ENCODE measurements around the gene HOXA6. TPM values are rescaled to one million over a fixed set of nuclear protein-coding genes. Genes with fewer than 3 reads are reported as not detected.

The HOXA6 gene
- total RNA-seq, 1 donor from 2014 or later = not detected

GRCh38 chr7:27130540-27131389 lies 16.8 kb downstream of the HOXA6 start, which contains the start of gene HOXA4:
HOXA4 (minus strand) TSS chr7:27130757; CDS start chr7:27130733, 24 bp downstream.
- POLR2A ChIA-PET = interaction anchor here (0.7 to 2.2 kb wide), 3 partner anchors 34 to 785 kb away, joined by 4 to 16 read pairs (median 10); partner anchors contain the start of gene SKAP2
- H3K27ac Mint-ChIP-seq = no peak within 1 kb of the TSS
- intact Hi-C loops (cut with micrococcal nuclease) = loop anchor here (1.0 to 2.0 kb wide), 3 partner anchors 20 to 266 kb away; partner anchors contain the start of gene SKAP2

GRCh38 chr7:27129729-27130539 lies 17.6 kb downstream of the HOXA6 start:
- intact Hi-C loops (cut with micrococcal nuclease) = loop anchor here (1.0 to 2.0 kb wide), 3 partner anchors 21 to 266 kb away; partner anchors contain the start of gene SKAP2
- TF ChIP-seq CTCF (IDR thresholded peaks at IDR 0.05) = no peak
- ATAC-seq (ENCODE audit: low read depth) (peak; percentile 29), DNase-seq (no peak)
- POLR2A ChIA-PET = interaction anchor here (2.0 to 2.2 kb wide), 2 partner anchors 33 to 266 kb away, joined by 10 to 16 read pairs; partner anchors contain the start of gene SKAP2
- Mint-ChIP-seq H3K27ac (no peak overlapping the region), H3K9me3 (no peaks in the 10 kb centered on the region), H3K4me3 (no peak overlapping the region), H3K27me3 (peaks cover 44% of the 10 kb centered on the region), H3K4me1 (peaks cover 2% of the 10 kb centered on the region), H3K36me3 (ENCODE audit: low read depth) (no peaks in the 10 kb centered on the region)
- CTCF ChIA-PET = no interaction called here

More at GRCh38 chr7:27130540-27131389, 16.8 kb downstream of the HOXA6 start, which contains the start of gene HOXA4:
- peak; percentile 96 for ATAC-seq (ENCODE audit: low read depth)
- no peaks in the 10 kb centered on the region for H3K9me3 Mint-ChIP-seq
- H3K36me3 Mint-ChIP-seq (ENCODE audit: low read depth) = no peaks in the 10 kb centered on the region
- peaks cover 40% of the 10 kb centered on the region for H3K27me3 Mint-ChIP-seq
- peak within 1 kb of the TSS; percentile 76 for H3K4me3 Mint-ChIP-seq
- peaks cover 2% of the 10 kb centered on the region for H3K4me1 Mint-ChIP-seq
- CTCF ChIA-PET = no interaction called here
- TF ChIP-seq CTCF (IDR thresholded peaks at IDR 0.05) = no peak
- DNase-seq = peak; percentile 70

GRCh38 chr7:27128776-27129728 lies 18.5 kb downstream of the HOXA6 start:
- POLR2A ChIA-PET = no interaction called here
- no peaks in the 10 kb centered on the region for H3K9me3 Mint-ChIP-seq
- DNase-seq = no peak
- intact Hi-C loops (cut with micrococcal nuclease) = no loop called here
- CTCF ChIA-PET = no interaction called here
- no peak for TF ChIP-seq CTCF (IDR thresholded peaks at IDR 0.05)
- ATAC-seq (ENCODE audit: low read depth) = no peak
- no peak overlapping the region for H3K27ac Mint-ChIP-seq
- peaks cover 43% of the 10 kb centered on the region for H3K27me3 Mint-ChIP-seq
- H3K36me3 Mint-ChIP-seq (ENCODE audit: low read depth) = no peaks in the 10 kb centered on the region
- no peaks in the 10 kb centered on the region for H3K4me1 Mint-ChIP-seq
- H3K4me3 Mint-ChIP-seq = peak overlapping the region; percentile 4

GRCh38 chr7:27128034-27128433 lies 19.5 kb downstream of the HOXA6 start:
- ATAC-seq (ENCODE audit: low read depth) = no peak
- no peak for TF ChIP-seq CTCF (IDR thresholded peaks at IDR 0.05)
- intact Hi-C loops (cut with micrococcal nuclease) = no loop called here
- Mint-ChIP-seq H3K9me3 (no peaks in the 10 kb centered on the region), H3K27me3 (peaks cover 36% of the 10 kb centered on the region), H3K27ac (no peak overlapping the region), H3K4me3 (no peak overlapping the region), H3K36me3 (ENCODE audit: low read depth) (no peaks in the 10 kb centered on the region), H3K4me1 (no peaks in the 10 kb centered on the region)
- ChIA-PET POLR2A (no interaction called here), CTCF (no interaction called here)
- no peak for DNase-seq

Data from activated B cell treated with CpG ODN at 0.5 μM for 24 hours (primary cell).